GM21423 (cell line): ENCODE data around the gene CDC27.
"Not testable (repeated sequence)": the region's sequence is repeated elsewhere in the genome, so short reads cannot be mapped to it uniquely, and the experiment has no call there.

ENCODE experiments used
- ATAC-seq: cut with Tn5 transposase; IDR thresholded peaks from one replicate; pipeline ENCODE4 v1.9.1; 2021; ENCODE audit warnings: mild to moderate bottlenecking, moderate library complexity; ENCODE audit not compliant: unreplicated experiment

The CDC27 gene

DNA sequence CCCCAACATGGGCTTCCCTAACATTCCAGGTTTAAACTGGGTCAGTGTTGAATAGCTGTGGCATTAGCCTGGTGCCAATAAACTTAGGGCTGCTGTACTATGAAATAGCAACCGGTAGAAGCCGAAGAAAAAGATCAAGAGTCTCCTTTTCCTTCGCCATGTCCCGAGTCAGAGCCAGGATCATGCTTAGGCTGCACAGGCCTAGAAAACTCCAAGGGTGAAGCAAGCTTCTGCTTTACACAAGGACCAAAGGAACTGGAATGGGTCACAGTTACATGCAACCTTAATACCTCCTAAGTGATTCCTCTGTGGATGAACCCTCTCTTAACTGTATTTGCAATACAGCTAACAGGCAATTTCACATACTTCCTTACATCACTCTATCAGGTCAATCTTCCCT lies 115.5 kb downstream of the CDC27 start:
- ATAC-seq: not testable (repeated sequence)

DNA sequence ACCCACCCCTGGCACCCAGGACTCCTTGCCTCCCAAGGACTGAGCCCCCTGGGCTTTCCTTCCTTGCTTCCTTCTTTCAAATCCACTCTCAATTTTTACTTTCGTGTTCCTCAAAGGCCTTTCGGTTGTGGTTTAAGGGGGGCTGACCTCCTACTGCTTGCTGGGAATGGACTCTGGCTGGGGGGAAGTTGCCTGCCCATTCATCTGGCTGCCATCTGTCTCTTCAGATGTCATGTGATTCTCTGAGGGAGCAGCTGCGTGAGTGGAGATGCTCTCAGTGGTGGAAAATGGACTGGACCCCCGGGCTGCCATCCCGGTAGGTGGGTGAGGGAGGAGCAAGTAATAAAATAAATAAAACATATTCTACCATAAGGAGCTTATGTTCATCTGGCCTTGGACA lies 116.2 kb downstream of the CDC27 start:
- ATAC-seq: no peak

DNA sequence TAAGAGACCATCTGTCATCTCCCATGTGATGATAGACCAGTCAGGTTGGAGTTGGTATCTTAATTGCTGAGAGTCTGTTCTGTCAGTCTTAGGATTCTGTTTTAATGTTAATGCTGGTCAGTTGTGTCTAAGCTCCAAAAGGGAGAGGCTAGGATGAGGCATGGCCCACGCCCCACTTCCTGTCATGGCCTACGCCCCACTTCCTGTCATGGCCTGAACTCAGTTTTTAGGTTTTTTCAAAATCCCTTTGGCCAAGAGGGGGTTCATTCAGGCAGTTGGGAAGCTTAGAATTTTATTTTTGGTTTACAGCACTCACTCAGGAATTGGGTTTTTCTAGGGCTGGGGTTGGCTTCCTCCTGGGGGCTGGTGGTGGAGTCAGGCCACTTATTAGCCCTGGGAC lies 117.9 kb downstream of the CDC27 start:
- ATAC-seq: not testable (repeated sequence)

DNA sequence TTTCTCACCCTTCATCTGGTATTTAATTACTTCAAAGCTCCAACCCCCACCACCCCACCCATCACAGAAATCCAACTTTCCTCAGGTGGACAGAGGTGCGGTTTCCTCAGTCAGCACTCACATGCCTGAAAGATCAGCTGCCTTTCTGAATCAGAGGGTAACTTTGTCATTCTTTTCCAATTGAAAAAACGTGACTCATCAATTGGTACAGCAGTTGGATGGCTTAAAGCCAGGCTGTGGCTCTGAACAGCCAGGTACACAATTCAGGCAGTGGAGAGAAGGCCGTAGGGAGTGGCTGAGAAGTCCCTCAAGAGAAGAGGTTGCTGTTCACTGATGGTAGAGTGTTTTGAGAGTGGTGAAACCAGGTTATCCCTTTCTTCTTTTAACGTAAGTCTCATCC lies 118.8 kb downstream of the CDC27 start:
- not testable (repeated sequence) for ATAC-seq
